ENCODE measurements around the gene ING3. TPM values are rescaled to one million over a fixed set of nuclear protein-coding genes. Genes with fewer than 3 reads are reported as not detected.

ING3 gene
- total and polyA plus RNA-seq, 9 of the 15 experiments (the other 6 are each of a cell fraction or from before 2014, with no cell fraction given): 22.8 to 233 (median 50.4) TPM

- TF ChIP-seq ZNF197 (CRISPR knock-in tag; IDR thresholded peaks at IDR 0.05; ENCODE audit: low read depth): no peak
- no peak for TF ChIP-seq CTCF (IDR thresholded peaks at IDR 0.05 in 2 of 3, conservative IDR thresholded peaks at IDR 0.05 in 1 of 3; ENCODE audit: insufficient read depth in 2 of 3, low read depth in 1 of 3, low read length in 3 of 3)
- no peak for TF ChIP-seq MIER1 (IDR thresholded peaks at IDR 0.05; ENCODE audit: low read depth)
- no peak for TF ChIP-seq PBX2 (CRISPR knock-in tag; IDR thresholded peaks at IDR 0.05; ENCODE audit: low read depth)
- TF ChIP-seq PBX2 (tag; conservative IDR thresholded peaks at IDR 0.05; ENCODE audit: low read depth): no peak
- TF ChIP-seq FOXP1 (CRISPR knock-in tag; IDR thresholded peaks at IDR 0.05): no peak
- TF ChIP-seq, protein P1, sequence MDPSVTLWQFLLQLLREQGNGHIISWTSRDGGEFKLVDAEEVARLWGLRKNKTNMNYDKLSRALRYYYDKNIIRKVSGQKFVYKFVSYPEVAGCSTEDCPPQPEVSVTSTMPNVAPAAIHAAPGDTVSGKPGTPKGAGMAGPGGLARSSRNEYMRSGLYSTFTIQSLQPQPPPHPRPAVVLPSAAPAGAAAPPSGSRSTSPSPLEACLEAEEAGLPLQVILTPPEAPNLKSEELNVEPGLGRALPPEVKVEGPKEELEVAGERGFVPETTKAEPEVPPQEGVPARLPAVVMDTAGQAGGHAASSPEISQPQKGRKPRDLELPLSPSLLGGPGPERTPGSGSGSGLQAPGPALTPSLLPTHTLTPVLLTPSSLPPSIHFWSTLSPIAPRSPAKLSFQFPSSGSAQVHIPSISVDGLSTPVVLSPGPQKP (CRISPR knock-in tag; IDR thresholded peaks at IDR 0.05): no peak
- no peak for TF ChIP-seq GABPB2 (CRISPR knock-in tag; conservative IDR thresholded peaks at IDR 0.05)
- TF ChIP-seq E2F3 (CRISPR knock-in tag; IDR thresholded peaks at IDR 0.05): no peak
- TF ChIP-seq ZNF695 (CRISPR knock-in tag; IDR thresholded peaks at IDR 0.05): no peak
- peak; percentile 93 for TF ChIP-seq SOX6 (IDR thresholded peaks at IDR 0.05)
- peak in 1 of 2 experiments; percentile 64; a peak in 2 of 4 replicates for TF ChIP-seq ARNT (IDR thresholded peaks at IDR 0.05)
- TF ChIP-seq, protein P2, sequence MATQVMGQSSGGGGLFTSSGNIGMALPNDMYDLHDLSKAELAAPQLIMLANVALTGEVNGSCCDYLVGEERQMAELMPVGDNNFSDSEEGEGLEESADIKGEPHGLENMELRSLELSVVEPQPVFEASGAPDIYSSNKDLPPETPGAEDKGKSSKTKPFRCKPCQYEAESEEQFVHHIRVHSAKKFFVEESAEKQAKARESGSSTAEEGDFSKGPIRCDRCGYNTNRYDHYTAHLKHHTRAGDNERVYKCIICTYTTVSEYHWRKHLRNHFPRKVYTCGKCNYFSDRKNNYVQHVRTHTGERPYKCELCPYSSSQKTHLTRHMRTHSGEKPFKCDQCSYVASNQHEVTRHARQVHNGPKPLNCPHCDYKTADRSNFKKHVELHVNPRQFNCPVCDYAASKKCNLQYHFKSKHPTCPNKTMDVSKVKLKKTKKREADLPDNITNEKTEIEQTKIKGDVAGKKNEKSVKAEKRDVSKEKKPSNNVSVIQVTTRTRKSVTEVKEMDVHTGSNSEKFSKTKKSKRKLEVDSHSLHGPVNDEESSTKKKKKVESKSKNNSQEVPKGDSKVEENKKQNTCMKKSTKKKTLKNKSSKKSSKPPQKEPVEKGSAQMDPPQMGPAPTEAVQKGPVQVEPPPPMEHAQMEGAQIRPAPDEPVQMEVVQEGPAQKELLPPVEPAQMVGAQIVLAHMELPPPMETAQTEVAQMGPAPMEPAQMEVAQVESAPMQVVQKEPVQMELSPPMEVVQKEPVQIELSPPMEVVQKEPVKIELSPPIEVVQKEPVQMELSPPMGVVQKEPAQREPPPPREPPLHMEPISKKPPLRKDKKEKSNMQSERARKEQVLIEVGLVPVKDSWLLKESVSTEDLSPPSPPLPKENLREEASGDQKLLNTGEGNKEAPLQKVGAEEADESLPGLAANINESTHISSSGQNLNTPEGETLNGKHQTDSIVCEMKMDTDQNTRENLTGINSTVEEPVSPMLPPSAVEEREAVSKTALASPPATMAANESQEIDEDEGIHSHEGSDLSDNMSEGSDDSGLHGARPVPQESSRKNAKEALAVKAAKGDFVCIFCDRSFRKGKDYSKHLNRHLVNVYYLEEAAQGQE (IDR thresholded peaks at IDR 0.05; ENCODE audit: borderline replicate concordance): no peak
- TF ChIP-seq, protein P2 (CRISPR knock-in tag; IDR thresholded peaks at IDR 0.05; ENCODE audit: low read depth): 0 out of 2 replicates have a peak, but pooled peaks have one; percentile 53
Measured at GRCh38 chr7:120993553-120994191, 43.1 kb downstream of the ING3 start (continued).
